PC-3 (cell line): Measurements from ENCODE around the gene RANBP3. TPM values are rescaled to one million over a fixed set of nuclear protein-coding genes. Genes with fewer than 3 reads are reported as not detected.

Experiments used
- ATAC-seq: fragments of 200-7000 bp; cut with Tn5 transposase; 2 replicates; pipeline ENCODE4 v1.9.1; 2020; ENCODE audit warnings: mild to moderate bottlenecking, moderate library complexity
- BruUV-seq: library from RNA; stranded (reverse); fragments of 400-500 nt; replicated peaks from 2 replicates; lab custom pipeline; 2021; lab: Mats Ljungman, UMichigan
- CTCF ChIA-PET: fragments of 300-600 bp; sonication (Branson Sonifier 250); formaldehyde crosslinking; loops from one replicate; lab custom pipeline; 2022; ENCODE audit warnings: antibody characterized with exemption; lab: Charles Lee
- POLR2A ChIA-PET: fragments of 300-600 bp; sonication (Branson Sonifier 250); formaldehyde crosslinking; loops from one replicate; lab custom pipeline; 2022; ENCODE audit warnings: antibody characterized with exemption; ENCODE audit not compliant: unreplicated experiment; lab: Charles Lee
- DNase-seq: peaks from one replicate; pipeline ENCODE4 v3.0.0-alpha.2; 2015
- H2AFZ ChIP-seq: fragments of 300-600 bp; sonication (generic); 2 replicates; pipeline ENCODE4 v1.6.0; 2016; ENCODE audit warnings: antibody characterized with exemption, low read length
- H3F3A ChIP-seq: fragments of 300-600 bp; sonication (generic); one replicate; pipeline ENCODE4 v1.6.0; 2017; ENCODE audit warnings: antibody characterized with exemption, low read length, control low read depth, mild to moderate bottlenecking; ENCODE audit not compliant: unreplicated experiment
- H3K27ac ChIP-seq: fragments of 300-600 bp; sonication (generic); 2 replicates; pipeline ENCODE4 v1.5.1; 2016; ENCODE audit warnings: mild to moderate bottlenecking, low read length
- H3K27me3 ChIP-seq: fragments of 300-600 bp; sonication (generic); 2 replicates; pipeline ENCODE4 v1.6.1; 2016; ENCODE audit warnings: low read length, mixed read lengths
- H3K36me3 ChIP-seq: fragments of 300-600 bp; sonication (generic); 2 replicates; pipeline ENCODE4 v1.6.1; 2016; ENCODE audit warnings: low read depth, mixed run types, low read length, mixed read lengths
- H3K4me1 ChIP-seq: fragments of 300-600 bp; sonication (generic); 2 replicates; pipeline ENCODE4 v1.5.1; 2016; ENCODE audit warnings: low read length; ENCODE audit not compliant: insufficient read depth
- H3K4me2 ChIP-seq: fragments of 300-600 bp; sonication (generic); 2 replicates; pipeline ENCODE4 v1.6.0; 2016; ENCODE audit warnings: low read length
- H3K4me3 ChIP-seq: fragments of 300-600 bp; sonication (generic); 2 replicates; pipeline ENCODE4 v1.5.1; 2016; ENCODE audit warnings: mild to moderate bottlenecking, low read length, mixed read lengths
- H3K79me2 ChIP-seq: fragments of 300-600 bp; sonication (generic); 2 replicates; pipeline ENCODE4 v1.6.1; 2017; ENCODE audit warnings: low read length, mixed read lengths
- H3K9ac ChIP-seq: fragments of 300-600 bp; sonication (generic); 2 replicates; pipeline ENCODE4 v1.6.0; 2016; ENCODE audit warnings: mild to moderate bottlenecking, low read length
- H3K9me2 ChIP-seq: fragments of 300-600 bp; sonication (generic); replicated peaks from 2 replicates; pipeline ENCODE4 v1.6.1; 2016; ENCODE audit warnings: mixed run types, low read length, mixed read lengths
- H3K9me3 ChIP-seq: fragments of 300-600 bp; sonication (generic); 2 replicates; pipeline ENCODE4 v1.6.1; 2016; ENCODE audit warnings: low read length, mixed read lengths
- H4K20me1 ChIP-seq: fragments of 300-600 bp; sonication (generic); 2 replicates; pipeline ENCODE4 v1.6.1; 2016; ENCODE audit warnings: low read length, mixed read lengths
- CTCF ChIP-seq: fragments of 300-600 bp; sonication (generic); conservative IDR thresholded peaks from 2 replicates; pipeline ENCODE4 v1.5.1; 2017; ENCODE audit warnings: antibody characterized with exemption, low read depth, mild to moderate bottlenecking, low read length
- EZH2 ChIP-seq: fragments of 300-600 bp; sonication (generic); IDR thresholded peaks from one replicate; pipeline ENCODE4 v1.6.1; 2017; ENCODE audit warnings: antibody characterized with exemption, mild to moderate bottlenecking, low read length; ENCODE audit not compliant: unreplicated experiment
- EZH2phosphoT487 ChIP-seq: fragments of 300-600 bp; sonication (generic); IDR thresholded peaks from 2 replicates; pipeline ENCODE4 v1.6.1; 2018; ENCODE audit warnings: mild to moderate bottlenecking, antibody characterized with exemption, low read length, borderline replicate concordance
- intact Hi-C: fragments of 100-400 bp; cut with micrococcal nuclease; formaldehyde crosslinking; loops from 2 replicates; pipeline ENCODE4 v1.9.0; 2023
- total RNA-seq: library from RNA; depleted of rRNA; stranded (reverse); fragments of >200 nt; gene quantifications from 2 replicates; pipeline ENCODE4 v1.2.3, GENCODE V29; 2014

RANBP3 gene
- total RNA-seq, 1 experiment from 2014 or later, result 114 TPM

- Histone ChIP-seq H3K4me1 (no peaks in the 10 kb centered on the region), H3K4me2 (no peak overlapping the region), H3K9me3 (no peaks in the 10 kb centered on the region), H3K27ac (no peak overlapping the region), H3K9ac (no peak overlapping the region), H3K27me3 (no peaks in the 10 kb centered on the region), H2AFZ (no peak overlapping the region), H3K36me3 (peaks cover 20% of the 10 kb centered on the region; the same call in 1 of the 2 replicates), H3K9me2 (no peaks in the 10 kb centered on the region), H3K4me3 (no peak overlapping the region), H3K79me2 (peaks cover 38% of the 10 kb centered on the region), H4K20me1 (peaks cover 23% of the 10 kb centered on the region), H3F3A (no peaks in the 10 kb centered on the region)
- intact Hi-C loops, result no loop called here
- ATAC-seq, result no peak
- TF ChIP-seq CTCF (no peak), EZH2 (no peak)
- POLR2A ChIA-PET, result no interaction called here
- no TSS peak for BruUV-seq
- DNase-seq, result no peak
- CTCF ChIA-PET, result no interaction called here
Measured at GRCh38 chr19:5896365-5897076, 81.4 kb downstream of the RANBP3 start.

- no peak for ATAC-seq
Measured at GRCh38 chr19:5895890-5896289, 82.0 kb downstream of the RANBP3 start.

More at GRCh38 chr19:5895890-5896289, 82.0 kb downstream of the RANBP3 start:
- no peaks in the 10 kb centered on the region for H3F3A ChIP-seq
- peaks cover 32% of the 10 kb centered on the region for H3K79me2 ChIP-seq
- no peaks in the 10 kb centered on the region for H3K27me3 ChIP-seq
- H2AFZ ChIP-seq, result no peak overlapping the region
- H4K20me1 ChIP-seq, result peaks cover 18% of the 10 kb centered on the region
- ChIA-PET POLR2A (no interaction called here), CTCF (no interaction called here)
- peaks cover 16% of the 10 kb centered on the region; the same call in 1 of the 2 replicates for H3K36me3 ChIP-seq
- no TSS peak for BruUV-seq
- intact Hi-C loops, result no loop called here
- H3K4me2 ChIP-seq, result no peak overlapping the region
- no peak for TF ChIP-seq EZH2phosphoT487
- no peak for TF ChIP-seq CTCF
- no peak for TF ChIP-seq EZH2
- H3K4me3 ChIP-seq, result no peak overlapping the region
- H3K9ac ChIP-seq, result no peak overlapping the region
- no peak overlapping the region for H3K27ac ChIP-seq
- no peaks in the 10 kb centered on the region for H3K9me2 ChIP-seq
- no peaks in the 10 kb centered on the region for H3K4me1 ChIP-seq
- no peaks in the 10 kb centered on the region for H3K9me3 ChIP-seq
- no peak for DNase-seq
